Nephron progenitor cell (in vitro differentiated cells): ENCODE data around the gene TACR2.

Source experiments
- DNase-seq: peaks from one replicate; pipeline ENCODE4 v3.0.0; 2021
- H3K27ac Mint-ChIP-seq: 2 replicates; pipeline ENCODE4 v1.8.0; 2021; ENCODE audit warnings: mild to moderate bottlenecking, moderate library complexity, mixed read lengths
- H3K27me3 Mint-ChIP-seq: 2 replicates; pipeline ENCODE4 v1.8.0; 2021; ENCODE audit warnings: mild to moderate bottlenecking, low read depth, mixed read lengths; ENCODE audit not compliant: poor library complexity
- H3K36me3 Mint-ChIP-seq: 2 replicates; pipeline ENCODE4 v1.8.0; 2021; ENCODE audit warnings: low read depth, mixed read lengths
- H3K4me1 Mint-ChIP-seq: 2 replicates; pipeline ENCODE4 v1.8.0; 2021; ENCODE audit warnings: mixed read lengths
- H3K4me3 Mint-ChIP-seq: 2 replicates; pipeline ENCODE4 v1.8.0; 2021; ENCODE audit warnings: mild to moderate bottlenecking, moderate library complexity, mixed read lengths
- H3K9me3 Mint-ChIP-seq: 2 replicates; pipeline ENCODE4 v1.8.0; 2021; ENCODE audit warnings: mild to moderate bottlenecking, moderate library complexity, mixed read lengths
- CTCF ChIP-seq: fragments of 200-600 bp; sonication (generic); IDR thresholded peaks from 2 replicates; pipeline ENCODE4 v1.5.0; 2021; ENCODE audit warnings: antibody characterized with exemption

The TACR2 gene

GRCh38 chr10:69409968-69410367, 6.8 kb downstream of the TACR2 start:
- H3K4me1 Mint-ChIP-seq, result peaks cover 37% of the 10 kb centered on the region
- no peak for DNase-seq
- TF ChIP-seq CTCF, result no peak

GRCh38 chr10:69409176-69409495, 7.6 kb downstream of the TACR2 start:
- Mint-ChIP-seq H3K27me3 (peaks cover 20% of the 10 kb centered on the region), H3K4me1 (peaks cover 45% of the 10 kb centered on the region), H3K27ac (no peak overlapping the region), H3K4me3 (peak overlapping the region; percentile 28), H3K9me3 (no peaks in the 10 kb centered on the region), H3K36me3 (peaks cover 5% of the 10 kb centered on the region)
- TF ChIP-seq CTCF, result no peak
- DNase-seq, result no peak

More at GRCh38 chr10:69409968-69410367, 6.8 kb downstream of the TACR2 start:
- no peaks in the 10 kb centered on the region for H3K9me3 Mint-ChIP-seq
- H3K27me3 Mint-ChIP-seq, result peaks cover 20% of the 10 kb centered on the region
- no peaks in the 10 kb centered on the region for H3K36me3 Mint-ChIP-seq
- H3K27ac Mint-ChIP-seq, result no peak overlapping the region
- no peak overlapping the region for H3K4me3 Mint-ChIP-seq

DNA sequence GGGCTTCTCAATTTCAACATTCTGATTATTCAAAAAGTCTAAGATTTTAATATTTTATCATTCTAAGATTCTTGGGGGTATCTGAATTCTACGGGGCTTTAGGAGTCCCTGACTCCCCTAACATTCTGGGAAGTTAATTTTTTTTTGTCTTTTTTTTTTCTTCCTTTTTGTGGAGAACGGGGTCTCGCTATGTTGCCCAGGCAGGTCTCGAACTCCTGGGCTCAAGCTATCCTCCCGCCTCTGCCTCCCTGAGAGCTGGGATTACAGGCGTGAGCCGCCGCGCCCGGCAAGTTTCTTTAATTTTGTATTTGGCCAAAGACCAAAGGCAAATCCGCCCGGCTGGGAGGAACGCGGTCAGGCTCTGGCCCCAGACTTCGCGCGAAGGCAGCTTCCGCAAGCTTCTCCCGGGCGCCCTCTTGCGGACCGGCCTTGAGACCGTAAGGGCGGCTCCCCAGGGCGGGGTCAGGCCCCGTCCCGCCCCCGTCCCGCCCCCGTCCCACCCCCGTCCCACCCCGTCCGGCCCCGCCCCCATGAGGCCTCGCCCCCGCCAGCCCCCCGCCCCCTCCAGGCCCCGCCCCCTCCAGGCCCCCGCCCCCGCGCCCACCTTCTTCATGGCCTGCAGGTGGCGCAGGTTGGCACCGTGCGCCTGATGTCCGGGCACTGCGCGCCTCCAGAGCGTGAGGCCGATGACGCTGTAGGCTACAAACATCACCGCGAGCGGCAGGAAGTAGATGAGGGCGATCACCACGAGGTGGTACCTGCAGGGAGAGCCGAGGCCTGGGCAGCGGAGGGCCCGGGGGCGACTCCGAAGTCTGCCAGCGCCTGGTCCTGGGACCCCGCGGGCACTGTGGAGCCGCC, 8.2 kb downstream of the TACR2 start:
- peaks cover 20% of the 10 kb centered on the region for H3K27me3 Mint-ChIP-seq
- peak; percentile 95 for DNase-seq
- H3K4me1 Mint-ChIP-seq, result peaks cover 45% of the 10 kb centered on the region
- no peak overlapping the region for H3K27ac Mint-ChIP-seq
- TF ChIP-seq CTCF, result peak; percentile 58
- H3K36me3 Mint-ChIP-seq, result peaks cover 5% of the 10 kb centered on the region
- H3K4me3 Mint-ChIP-seq, result peak overlapping the region; percentile 55
- H3K9me3 Mint-ChIP-seq, result no peaks in the 10 kb centered on the region

GRCh38 chr10:69407621-69408301, 9.0 kb downstream of the TACR2 start:
- H3K36me3 Mint-ChIP-seq, result peaks cover 7% of the 10 kb centered on the region
- no peaks in the 10 kb centered on the region for H3K9me3 Mint-ChIP-seq
- H3K4me1 Mint-ChIP-seq, result peaks cover 45% of the 10 kb centered on the region
- H3K4me3 Mint-ChIP-seq, result no peak overlapping the region
- H3K27me3 Mint-ChIP-seq, result peaks cover 17% of the 10 kb centered on the region
- no peak for DNase-seq
- TF ChIP-seq CTCF, result peak; percentile 21
- H3K27ac Mint-ChIP-seq, result no peak overlapping the region

- no peaks in the 10 kb centered on the region for H3K9me3 Mint-ChIP-seq
- no peak overlapping the region for H3K4me3 Mint-ChIP-seq
- no peak for TF ChIP-seq CTCF
- H3K27ac Mint-ChIP-seq, result peak overlapping the region; percentile 49
- DNase-seq, result no peak
- H3K36me3 Mint-ChIP-seq, result peaks cover 12% of the 10 kb centered on the region
- peaks cover 45% of the 10 kb centered on the region for H3K4me1 Mint-ChIP-seq
- H3K27me3 Mint-ChIP-seq, result peaks cover 17% of the 10 kb centered on the region
Observed at GRCh38 chr10:69406816-69407580, 9.7 kb downstream of the TACR2 start.
